Neural crest cell (in vitro differentiated cells): ENCODE measurements around the gene ADGRB2. TPM values are rescaled to one million over a fixed set of nuclear protein-coding genes. Genes with fewer than 3 reads are reported as not detected.

Experiments
- DNase-seq: peaks from one replicate; pipeline ENCODE4 v3.0.0; 2021; ENCODE audit warnings: low read depth, mixed read lengths, low spot score
- H3K27ac Mint-ChIP-seq: one replicate; pipeline ENCODE4 v1.8.0; 2021; ENCODE audit warnings: mild to moderate bottlenecking, mixed read lengths; ENCODE audit not compliant: unreplicated experiment
- H3K27me3 Mint-ChIP-seq: 2 replicates; pipeline ENCODE4 v1.8.0; 2021; ENCODE audit warnings: low read depth, mild to moderate bottlenecking, mixed read lengths
- H3K36me3 Mint-ChIP-seq: 2 replicates; pipeline ENCODE4 v1.8.0; 2021; ENCODE audit warnings: low read depth, mild to moderate bottlenecking, mixed read lengths
- H3K4me1 Mint-ChIP-seq: 2 replicates; pipeline ENCODE4 v1.8.0; 2021; ENCODE audit warnings: mixed read lengths
- H3K4me3 Mint-ChIP-seq: one replicate; pipeline ENCODE4 v1.8.0; 2021; ENCODE audit warnings: mild to moderate bottlenecking, mixed read lengths
- H3K9me3 Mint-ChIP-seq: 2 replicates; pipeline ENCODE4 v1.8.0; 2021; ENCODE audit warnings: mixed read lengths
- CTCF ChIP-seq: fragments of 200-600 bp; sonication (generic); conservative IDR thresholded peaks from 2 replicates; pipeline ENCODE4 v1.5.0; 2021; ENCODE audit warnings: antibody characterized with exemption, mild to moderate bottlenecking
- total RNA-seq: library from RNA; stranded (reverse); gene quantifications from 2 replicates; pipeline ENCODE4 v1.2.1, GENCODE V29; 2021

ADGRB2 gene
- total RNA-seq, 1 donor from 2014 or later = 18.8 TPM

- no peaks in the 10 kb centered on the region for H3K9me3 Mint-ChIP-seq
- no peak overlapping the region for H3K4me3 Mint-ChIP-seq
- no peaks in the 10 kb centered on the region for H3K36me3 Mint-ChIP-seq
- peak overlapping the region; percentile 60 for H3K27ac Mint-ChIP-seq
- H3K27me3 Mint-ChIP-seq = no peaks in the 10 kb centered on the region
- no peaks in the 10 kb centered on the region for H3K4me1 Mint-ChIP-seq
- no peak for DNase-seq
- TF ChIP-seq CTCF = no peak
Observed at GRCh38 chr1:31733389-31734219, 30.5 kb downstream of the ADGRB2 start.

- no peak overlapping the region for H3K27ac Mint-ChIP-seq
- DNase-seq = no peak
- H3K9me3 Mint-ChIP-seq = no peaks in the 10 kb centered on the region
- H3K4me1 Mint-ChIP-seq = no peaks in the 10 kb centered on the region
- no peak for TF ChIP-seq CTCF
- H3K4me3 Mint-ChIP-seq = no peak overlapping the region
- no peaks in the 10 kb centered on the region for H3K36me3 Mint-ChIP-seq
- no peaks in the 10 kb centered on the region for H3K27me3 Mint-ChIP-seq
Observed at GRCh38 chr1:31732751-31733289, 31.3 kb downstream of the ADGRB2 start.

GRCh38 chr1:31732343-31732742 is 31.8 kb downstream of the ADGRB2 start:
- Mint-ChIP-seq H3K4me3 (no peak overlapping the region), H3K36me3 (no peaks in the 10 kb centered on the region), H3K9me3 (no peaks in the 10 kb centered on the region), H3K27ac (no peak overlapping the region), H3K4me1 (no peaks in the 10 kb centered on the region), H3K27me3 (no peaks in the 10 kb centered on the region)
- TF ChIP-seq CTCF = no peak
- DNase-seq = no peak

GRCh38 chr1:31731049-31731565 is 33.0 kb downstream of the ADGRB2 start:
- no peak for TF ChIP-seq CTCF
- Mint-ChIP-seq H3K36me3 (no peaks in the 10 kb centered on the region), H3K4me3 (no peak overlapping the region), H3K27me3 (no peaks in the 10 kb centered on the region), H3K9me3 (no peaks in the 10 kb centered on the region), H3K4me1 (no peaks in the 10 kb centered on the region), H3K27ac (no peak overlapping the region)
- DNase-seq = no peak

GRCh38 chr1:31730336-31731048 is 33.6 kb downstream of the ADGRB2 start:
- no peaks in the 10 kb centered on the region for H3K36me3 Mint-ChIP-seq
- TF ChIP-seq CTCF = no peak
- H3K4me1 Mint-ChIP-seq = no peaks in the 10 kb centered on the region
- no peaks in the 10 kb centered on the region for H3K9me3 Mint-ChIP-seq
- DNase-seq = no peak
- H3K27ac Mint-ChIP-seq = no peak overlapping the region
- no peaks in the 10 kb centered on the region for H3K27me3 Mint-ChIP-seq
- H3K4me3 Mint-ChIP-seq = no peak overlapping the region
